Renal cortex interstitium (tissue), 11 donors: Measurements from ENCODE around the gene ACYP1. TPM values are rescaled to one million over a fixed set of nuclear protein-coding genes. Genes with fewer than 3 reads are reported as not detected.

Experiments used
- DNase-seq, 11 donors: peaks; one replicate each; pipeline ENCODE4 v3.0.0-alpha.2; 2013; ENCODE audit warnings: low read depth in 9 of 11, low spot score in 4 of 11; ENCODE audit errors: extremely low read depth in 1 of 11
- polyA plus RNA-seq, 3 donors: library from polyadenylated mRNA; unstranded; fragments of 120-200 nt; gene quantifications; one replicate each; pipeline ENCODE4 v1.2.1, GENCODE V29; 2013; ENCODE audit not compliant: insufficient read length in 3 of 3

ACYP1 gene
- polyA plus RNA-seq, 3 donors: 29.2 to 54.5 (median 32.8) TPM

DNA sequence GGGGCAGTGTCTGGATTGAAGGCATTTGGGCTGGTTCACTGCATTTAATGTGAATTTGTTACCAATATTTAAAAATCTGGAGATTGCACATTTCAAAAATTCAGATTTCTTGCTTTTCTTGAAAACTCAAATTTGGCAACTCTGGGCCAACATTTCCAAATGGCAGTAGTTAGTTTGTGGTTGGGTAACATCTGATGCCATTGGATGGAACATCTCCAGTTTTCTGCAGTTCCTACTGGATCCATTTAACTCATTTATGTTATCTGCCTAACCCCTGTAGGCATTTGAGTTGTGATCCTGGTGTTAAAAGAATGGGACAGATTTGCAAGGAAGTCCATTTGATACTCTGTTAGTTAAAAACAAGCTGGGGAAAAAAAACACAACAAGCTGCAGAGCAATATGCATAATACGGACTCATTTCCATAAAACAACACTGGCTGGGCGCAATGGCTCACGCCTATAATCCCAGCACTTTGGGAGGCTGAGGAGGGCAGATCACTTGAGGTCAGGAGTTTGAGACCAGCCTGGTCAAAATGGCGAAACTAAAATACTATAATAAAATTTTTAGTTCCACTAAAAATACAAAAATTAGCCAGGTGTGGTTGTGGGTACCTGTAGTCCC is 53.2 kb downstream of the ACYP1 start:
- DNase-seq: no peak

DNA sequence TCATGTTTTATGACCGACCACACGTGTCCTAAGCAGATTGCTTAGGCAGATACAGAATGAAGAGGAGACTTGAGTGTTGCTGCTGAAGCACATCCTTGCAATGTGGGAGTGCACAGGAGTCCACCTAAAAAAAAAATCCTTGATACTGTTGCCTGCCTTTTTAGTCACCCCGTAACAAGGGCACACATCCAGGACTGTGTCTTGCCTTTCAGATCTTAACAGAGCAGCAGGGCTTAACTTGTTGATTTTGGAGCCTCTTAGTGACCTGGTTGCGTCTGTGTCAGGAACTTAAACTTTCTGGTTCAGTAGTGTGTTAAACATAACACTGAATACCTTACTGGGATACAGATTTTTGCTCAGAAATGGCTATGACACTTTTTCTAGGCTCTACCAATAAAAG is 54.6 kb downstream of the ACYP1 start:
- no peak for DNase-seq

DNA sequence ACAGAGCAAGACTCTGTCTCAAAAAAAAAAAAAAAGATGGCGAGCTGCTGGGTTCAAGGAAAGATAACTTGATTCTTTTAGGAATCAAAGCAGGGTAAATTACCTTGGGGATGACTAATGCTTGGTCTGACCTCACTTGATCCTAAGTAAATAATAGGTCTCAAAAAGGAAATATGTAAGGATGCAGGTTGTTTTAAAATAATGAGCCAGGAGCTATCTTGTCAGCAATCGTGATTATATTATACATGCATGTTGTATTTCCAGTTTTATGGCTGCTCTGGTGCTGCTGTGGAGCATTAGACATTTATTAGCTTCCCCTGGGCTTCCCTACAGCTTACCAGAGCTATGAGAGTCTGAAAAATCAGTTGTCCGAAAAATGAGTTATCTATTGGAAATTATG is 58.5 kb downstream of the ACYP1 start:
- DNase-seq: no peak

DNA sequence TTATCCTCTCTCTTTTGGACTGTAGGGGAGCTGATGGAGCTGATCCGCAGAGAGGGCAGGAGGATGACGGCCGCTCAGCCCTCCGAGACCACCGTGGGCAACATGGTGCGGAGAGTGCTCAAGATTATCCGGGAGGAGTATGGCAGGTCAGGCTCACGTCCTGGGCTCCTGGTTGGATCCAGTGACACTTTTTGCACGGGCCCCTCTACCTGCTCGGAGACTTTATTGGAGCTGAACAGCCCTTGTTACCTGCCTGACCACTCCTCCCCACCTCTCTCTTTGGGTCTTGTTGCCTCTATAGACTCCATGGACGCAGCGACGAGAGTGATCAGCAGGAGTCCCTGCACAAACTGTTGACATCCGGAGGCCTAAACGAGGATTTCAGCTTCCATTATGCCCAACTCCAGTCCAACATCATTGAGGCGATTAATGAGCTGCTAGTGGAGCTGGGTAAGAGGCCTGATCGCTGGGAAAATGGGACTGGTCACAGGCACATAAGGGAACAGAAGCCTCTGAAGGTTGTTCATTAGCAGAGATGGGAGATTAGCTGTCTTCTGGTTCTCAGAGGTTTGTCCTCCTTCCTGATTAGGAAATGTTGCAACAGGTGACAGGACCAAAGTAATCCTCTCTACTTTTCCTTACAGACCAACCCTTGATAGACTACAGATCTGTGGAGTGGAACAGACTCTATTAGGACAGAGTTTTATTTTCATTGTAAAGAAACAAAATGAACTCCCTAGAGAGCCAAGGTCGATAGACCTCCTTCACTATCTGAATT is 60.4 kb downstream of the ACYP1 start:
- no peak for DNase-seq

Other genes with a start within 250 kb of the ACYP1 start
- 1 to 10 TPM in 2 of 3 donors, under 1 TPM in 1; 0.98 to 2.9 (median 1.2) TPM for gene PROX2, start 187.9 kb downstream of the ACYP1 start, polyA plus RNA-seq
- 100 to 1,000 TPM; 116 to 132 (median 122) TPM for gene DLST, start 182.1 kb downstream of the ACYP1 start, polyA plus RNA-seq
- gene RPS6KL1, start 140.8 kb downstream of the ACYP1 start, polyA plus RNA-seq: 1 to 10 TPM in 2 of 3 donors, under 1 TPM in 1; 0.79 to 1.9 (median 1.6) TPM
- 10 to 100 TPM in 1 of 3 donors, 1 to 10 TPM in 2; 6.7 to 12.0 (median 8.2) TPM for gene PGF, start 108.4 kb downstream of the ACYP1 start, polyA plus RNA-seq
- 10 to 100 TPM; 58.5 to 63.5 (median 60.1) TPM for gene EIF2B2, start 61.1 kb downstream of the ACYP1 start, polyA plus RNA-seq
- 10 to 100 TPM; 29.7 to 43.7 (median 34.6) TPM for gene MLH3, start 12.6 kb downstream of the ACYP1 start, polyA plus RNA-seq
- 1 to 10 TPM; 6.3 to 9.3 (median 7.0) TPM for gene ZC2HC1C, start 5.6 kb upstream of the ACYP1 start, polyA plus RNA-seq
- gene NEK9, start 63.0 kb upstream of the ACYP1 start, polyA plus RNA-seq: 100 to 1,000 TPM; 129 to 142 (median 130) TPM
- 100 to 1,000 TPM; 256 to 273 (median 264) TPM for gene TMED10, start 112.6 kb upstream of the ACYP1 start, polyA plus RNA-seq
- gene FOS, start 214.8 kb upstream of the ACYP1 start, polyA plus RNA-seq: 100 to 1,000 TPM; 241 to 640 (median 512) TPM